ENCODE measurements around the gene HIPK4.

GRCh38 chr19:40422748-40423566 lies 33.0 kb upstream of the HIPK4 start:
- TF ChIP-seq EZH2 (IDR thresholded peaks at IDR 0.05; ENCODE audit: insufficient read depth, low read length) (no peak), CTCF (IDR thresholded peaks at IDR 0.05; ENCODE audit: insufficient read depth, low read depth, low read length) (no peak)
